Inflammatory macrophage (primary cell): ENCODE measurements around the gene CCDC88B.
"Not testable (repeated sequence)": the region's sequence is repeated elsewhere in the genome, so short reads cannot be mapped to it uniquely, and the experiment has no call there.

Source experiments
- DNase-seq, 2 donors: peaks; one replicate each; pipeline ENCODE4 v3.0.0-alpha.2; 2020 to 2022

CCDC88B gene

GRCh38 chr11:64305691-64306562 lies 34.1 kb upstream of the CCDC88B start:
- peak; percentile 47 to 62 for DNase-seq

GRCh38 chr11:64306563-64306875 lies 33.5 kb upstream of the CCDC88B start:
- no peak for DNase-seq

- no peak for DNase-seq
These were observed 33.0 kb upstream of the CCDC88B start for GRCh38 chr11:64306876-64307622.

GRCh38 chr11:64307795-64308194 lies 32.2 kb upstream of the CCDC88B start:
- DNase-seq, result not testable (repeated sequence)

- DNase-seq, result no peak
These were observed 27.1 kb upstream of the CCDC88B start for GRCh38 chr11:64312947-64313346.

GRCh38 chr11:64313491-64314145 lies 26.4 kb upstream of the CCDC88B start:
- peak in 1 of 2 donors; percentile 38 for DNase-seq

- DNase-seq, result no peak
These were observed 25.7 kb upstream of the CCDC88B start for GRCh38 chr11:64314146-64314804.

GRCh38 chr11:64314805-64315561 lies 25.0 kb upstream of the CCDC88B start:
- no peak for DNase-seq

GRCh38 chr11:64315667-64316526 lies 24.1 kb upstream of the CCDC88B start:
- DNase-seq, result not testable (repeated sequence)

- DNase-seq, result no peak
These were observed 23.2 kb upstream of the CCDC88B start for GRCh38 chr11:64316672-64317324.

GRCh38 chr11:64317325-64317960 lies 22.6 kb upstream of the CCDC88B start, which contains the start of gene TRMT112:
TSS of gene TRMT112 (minus strand) at chr11:64317559. CDS start at chr11:64317526, 33 bp downstream.
- DNase-seq, result peak; percentile 95 to 98

- peak; percentile 98 to 99 for DNase-seq
These were observed 21.8 kb upstream of the CCDC88B start, which contains the start of gene PRDX5 for GRCh38 chr11:64317961-64318765. TSS of gene PRDX5 (plus strand) at chr11:64318121. CDS start at chr11:64318216, 95 bp downstream.

- DNase-seq, result peak in 1 of 2 donors; percentile 28
These were observed 20.9 kb upstream of the CCDC88B start for GRCh38 chr11:64318766-64319761.

- no peak for DNase-seq
These were observed 19.4 kb upstream of the CCDC88B start for GRCh38 chr11:64320556-64320955.

- DNase-seq, result no peak
These were observed 19.0 kb upstream of the CCDC88B start for GRCh38 chr11:64321026-64321425.

- no peak for DNase-seq
These were observed 18.5 kb upstream of the CCDC88B start for GRCh38 chr11:64321533-64321932.

- no peak for DNase-seq
These were observed 17.1 kb upstream of the CCDC88B start for GRCh38 chr11:64322925-64323260.

- DNase-seq, result no peak
These were observed 16.6 kb upstream of the CCDC88B start for GRCh38 chr11:64323373-64323772.
